OCI-LY3 (cell line): ENCODE measurements around the gene ZNF675.

Source experiments
- EZH2phosphoT487 ChIP-seq: fragments of 200-600 bp; shearing (Covaris generic); IDR thresholded peaks from 2 replicates; pipeline ENCODE4 v1.6.1; 2018; ENCODE audit warnings: antibody characterized with exemption, mixed run types, low read depth
- TF ChIP-seq, protein P1 (sequence below): fragments of 200-600, 300-600 bp; sonication (generic); IDR thresholded peaks from 2 replicates; pipeline ENCODE4 v1.5.1; 2014; ENCODE audit warnings: antibody characterized with exemption, low read length, low read depth

DNA sequence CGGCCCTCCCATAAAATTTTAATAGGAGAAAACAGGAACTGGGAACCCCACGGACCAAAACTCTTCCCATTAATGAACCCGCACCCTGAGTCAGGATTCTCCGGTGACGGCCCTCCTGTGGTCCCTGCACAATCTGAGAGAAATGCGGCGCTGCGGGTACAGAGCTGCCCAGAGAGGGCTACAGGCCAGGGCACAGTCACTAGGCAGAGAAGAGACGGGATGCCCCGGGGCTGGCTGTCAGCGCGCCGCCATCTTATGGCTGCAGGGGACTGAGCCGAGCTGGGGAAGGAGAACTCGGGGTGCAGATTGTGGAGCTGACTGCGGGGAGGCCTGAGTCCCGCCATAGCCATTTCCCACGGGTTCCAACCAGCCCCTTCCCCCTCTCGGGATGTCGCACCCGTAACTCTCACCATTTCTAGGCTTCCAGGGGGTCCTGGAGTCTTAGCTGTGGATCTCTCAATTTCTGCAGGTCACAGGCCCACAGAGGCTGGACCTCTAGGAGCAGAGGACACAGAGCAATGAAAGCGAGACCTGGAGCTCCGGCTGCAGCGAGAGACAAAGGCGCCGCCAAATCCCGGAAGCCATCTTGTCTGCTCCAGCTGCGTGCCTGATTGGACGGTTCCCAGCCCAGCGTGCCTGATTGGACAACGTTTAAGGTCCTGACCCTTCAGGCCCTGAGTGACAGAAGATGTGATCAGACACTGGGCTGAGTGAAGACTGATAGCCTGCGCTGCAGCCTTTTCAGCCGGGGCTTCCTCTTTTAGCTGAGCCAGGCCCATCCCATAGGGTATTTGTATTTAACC, at the start of gene ZNF675:
- TF ChIP-seq, protein P1, sequence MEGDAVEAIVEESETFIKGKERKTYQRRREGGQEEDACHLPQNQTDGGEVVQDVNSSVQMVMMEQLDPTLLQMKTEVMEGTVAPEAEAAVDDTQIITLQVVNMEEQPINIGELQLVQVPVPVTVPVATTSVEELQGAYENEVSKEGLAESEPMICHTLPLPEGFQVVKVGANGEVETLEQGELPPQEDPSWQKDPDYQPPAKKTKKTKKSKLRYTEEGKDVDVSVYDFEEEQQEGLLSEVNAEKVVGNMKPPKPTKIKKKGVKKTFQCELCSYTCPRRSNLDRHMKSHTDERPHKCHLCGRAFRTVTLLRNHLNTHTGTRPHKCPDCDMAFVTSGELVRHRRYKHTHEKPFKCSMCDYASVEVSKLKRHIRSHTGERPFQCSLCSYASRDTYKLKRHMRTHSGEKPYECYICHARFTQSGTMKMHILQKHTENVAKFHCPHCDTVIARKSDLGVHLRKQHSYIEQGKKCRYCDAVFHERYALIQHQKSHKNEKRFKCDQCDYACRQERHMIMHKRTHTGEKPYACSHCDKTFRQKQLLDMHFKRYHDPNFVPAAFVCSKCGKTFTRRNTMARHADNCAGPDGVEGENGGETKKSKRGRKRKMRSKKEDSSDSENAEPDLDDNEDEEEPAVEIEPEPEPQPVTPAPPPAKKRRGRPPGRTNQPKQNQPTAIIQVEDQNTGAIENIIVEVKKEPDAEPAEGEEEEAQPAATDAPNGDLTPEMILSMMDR: no peak
- no peak for TF ChIP-seq EZH2phosphoT487
